ENCODE data around the gene VSTM4. TPM values are rescaled to one million over a fixed set of nuclear protein-coding genes. Genes with fewer than 3 reads are reported as not detected.

Gene VSTM4
- total and polyA plus RNA-seq, 9 of the 15 experiments (the other 6 are each of a cell fraction or from before 2014, with no cell fraction given): 1.0 to 7.9 (median 3.0) TPM

- WGBS (ENCODE audit: insufficient coverage, low coverage, missing lambda C conversion rate): 50% methylated on average over 5 of the region's 5 CpGs
- BruUV-seq (replicated peaks): no TSS peak
- TF ChIP-seq RBM22 (IDR thresholded peaks at IDR 0.05; ENCODE audit: low read depth, low read length, poor library complexity, severe bottlenecking) (no peak), TFAM (CRISPR knock-in tag; conservative IDR thresholded peaks at IDR 0.05) (no peak), NR2F6 (CRISPR knock-in tag; IDR thresholded peaks at IDR 0.05) (no peak), SRSF3 (IDR thresholded peaks at IDR 0.05; ENCODE audit: insufficient read depth, low read length) (no peak), RBM15 (IDR thresholded peaks at IDR 0.05; ENCODE audit: insufficient read depth, low read length) (no peak), ZFPM2 (CRISPR knock-in tag; IDR thresholded peaks at IDR 0.05) (no peak), IRF9 (tag; IDR thresholded peaks at IDR 0.05) (no peak), ARID3A (IDR thresholded peaks at IDR 0.05; ENCODE audit: borderline replicate concordance, low read depth, low read length) (no peak), MYC (IDR thresholded peaks at IDR 0.05; ENCODE audit: low read depth, low read length) (no peak), MYC (CRISPR knock-in tag; IDR thresholded peaks at IDR 0.05; ENCODE audit: borderline replicate concordance, low read depth) (no peak), ZMIZ1 (IDR thresholded peaks at IDR 0.05; ENCODE audit: low read depth in 2 of 2, low read length in 2 of 2) (no peak), ZNF639 (CRISPR knock-in tag; conservative IDR thresholded peaks at IDR 0.05 in 1 of 2, IDR thresholded peaks at IDR 0.05 in 1 of 2) (no peak)
- POLR2A ChIA-PET: interaction anchor here (0.6 to 2.0 kb wide), 2 partner anchors 11 to 45 kb away, joined by 3 to 8 read pairs; no protein-coding TSS in a partner anchor
- no peak overlapping the region for H3K4me2 ChIP-seq (ENCODE audit: insufficient read depth, low read length)
- no peak; the same call in 2 of the 3 replicates for ATAC-seq
- CTCF ChIA-PET (ENCODE audit: low intra/inter-chr PET ratio): no interaction called here
- no peaks in the 10 kb centered on the region for H3K36me3 ChIP-seq (ENCODE audit: control insufficient read depth, insufficient read depth, low read length)
- peaks cover 0 to 3% of the 10 kb centered on the region in 2 experiments; a peak in 2 of 5 replicates for H3K4me1 ChIP-seq (replicated peaks in 1 of 2; ENCODE audit: control insufficient read depth in 2 of 2, insufficient read depth in 2 of 2, low read length in 2 of 2)
- in situ Hi-C loops (cut with MboI): no loop called here
- no peak overlapping the region for H3K9ac ChIP-seq (ENCODE audit: insufficient read depth in 1 of 2, low read depth in 2 of 2, low read length in 2 of 2)
- DNase-seq (ENCODE audit: extremely low read depth in 1 of 4, low spot score in 3 of 4): no peak
- H3K4me3 ChIP-seq: no peak overlapping the region
- no peaks in the 10 kb centered on the region for H3K9me1 ChIP-seq (ENCODE audit: control insufficient read depth, insufficient read depth, low read length)
- no peaks in the 10 kb centered on the region for H4K20me1 ChIP-seq (replicated peaks; ENCODE audit: control insufficient read depth, insufficient read depth, low read length)
- H2AFZ ChIP-seq (ENCODE audit: low read depth, low read length): peak overlapping the region; percentile 57
- FAIRE-seq: no peak
- no peaks in the 10 kb centered on the region for H3K79me2 ChIP-seq (ENCODE audit: control insufficient read depth, insufficient read depth, low read length)
- H3K9me3 ChIP-seq (replicated peaks; ENCODE audit: control insufficient read depth, insufficient read depth, low read depth, low read length): peaks cover 5% of the 10 kb centered on the region; the same call in 1 of the 2 replicates
- no peak overlapping the region for H3K27ac ChIP-seq (ENCODE audit: extremely low read depth, low read depth, low read length)
- no peaks in the 10 kb centered on the region for H3K27me3 ChIP-seq (ENCODE audit: control insufficient read depth in 2 of 2, insufficient read depth in 2 of 2, low read length in 2 of 2)
- intact Hi-C loops (cut with micrococcal nuclease): no loop called here
Measured at GRCh38 chr10:49140304-49141177, 25.2 kb upstream of the VSTM4 start.
